NCI-H146 (cell line): ENCODE measurements around the gene TBC1D7.

ENCODE experiments used
- DNase-seq: peaks from one replicate; lab custom pipeline; 2025; lab: John Stamatoyannopoulos, UW

The TBC1D7 gene

DNA sequence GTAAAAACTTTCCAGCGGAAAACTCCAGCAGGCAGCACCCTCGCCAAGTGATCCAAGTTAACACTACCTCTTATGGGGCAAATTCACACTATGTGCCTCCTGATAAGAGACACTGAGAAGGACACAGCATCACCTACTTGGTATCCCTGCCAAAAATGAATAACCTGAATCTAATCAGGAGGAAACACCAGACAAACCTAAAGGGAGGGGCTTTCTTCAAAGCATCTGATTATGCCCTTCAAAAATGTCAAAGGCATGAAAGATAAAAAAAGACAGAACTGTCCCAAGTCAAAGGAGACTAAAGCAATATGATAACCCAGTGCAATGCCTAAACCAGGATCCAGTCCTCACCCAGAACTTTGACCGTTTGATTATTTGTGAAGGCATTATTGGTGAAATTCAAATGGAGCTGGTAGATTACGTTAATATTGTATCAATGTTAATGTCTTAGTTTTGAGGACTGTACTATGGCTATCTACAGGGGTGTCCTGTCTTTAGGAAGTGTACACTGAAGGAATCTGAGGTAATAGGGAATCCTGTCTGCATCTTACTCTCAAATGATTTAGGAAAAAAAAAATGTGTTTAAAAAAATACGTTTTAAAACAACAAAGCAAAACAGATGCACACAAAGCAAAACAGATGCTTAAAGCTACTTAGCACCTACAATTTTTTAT is 8.3 kb downstream of the TBC1D7 start:
- no peak for DNase-seq

DNA sequence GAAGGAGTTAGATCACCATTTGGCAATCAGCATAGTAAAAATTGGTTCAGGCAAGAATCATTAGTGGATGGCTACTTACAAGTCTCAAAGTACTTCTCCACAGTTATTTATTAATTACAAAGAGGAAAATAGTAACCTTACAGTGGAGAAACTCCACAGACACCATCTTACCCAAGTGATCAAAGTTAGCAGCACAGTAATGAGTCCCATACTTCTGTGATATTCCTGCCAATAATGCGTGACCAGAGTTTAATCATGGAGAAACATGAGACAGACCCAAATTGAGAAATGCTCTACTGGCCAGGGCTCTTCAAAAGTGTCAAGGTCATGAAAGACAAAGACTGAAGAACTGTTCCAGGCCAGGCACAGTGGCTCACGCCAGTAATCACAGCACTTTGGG is 9.5 kb downstream of the TBC1D7 start:
- no peak for DNase-seq

DNA sequence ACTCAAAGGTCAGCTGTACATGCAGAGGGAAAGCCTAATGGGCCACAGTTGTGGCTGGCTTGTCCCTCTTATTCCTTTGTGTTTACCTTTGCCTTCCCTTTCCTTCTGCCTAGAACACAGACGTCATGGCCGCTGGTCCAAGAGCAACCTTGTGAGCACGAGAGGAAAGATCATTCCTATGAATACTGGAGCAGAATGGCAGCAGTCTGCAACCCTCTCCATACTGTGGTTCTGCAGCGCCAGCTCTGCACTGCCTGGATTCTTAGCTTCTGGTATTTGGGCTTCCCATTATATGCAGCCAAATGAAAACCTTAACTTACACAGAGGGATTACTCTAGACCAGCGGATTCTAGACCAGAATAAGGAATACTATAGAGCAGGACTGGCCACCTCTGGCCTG is 12.4 kb downstream of the TBC1D7 start:
- DNase-seq, result no peak

DNA sequence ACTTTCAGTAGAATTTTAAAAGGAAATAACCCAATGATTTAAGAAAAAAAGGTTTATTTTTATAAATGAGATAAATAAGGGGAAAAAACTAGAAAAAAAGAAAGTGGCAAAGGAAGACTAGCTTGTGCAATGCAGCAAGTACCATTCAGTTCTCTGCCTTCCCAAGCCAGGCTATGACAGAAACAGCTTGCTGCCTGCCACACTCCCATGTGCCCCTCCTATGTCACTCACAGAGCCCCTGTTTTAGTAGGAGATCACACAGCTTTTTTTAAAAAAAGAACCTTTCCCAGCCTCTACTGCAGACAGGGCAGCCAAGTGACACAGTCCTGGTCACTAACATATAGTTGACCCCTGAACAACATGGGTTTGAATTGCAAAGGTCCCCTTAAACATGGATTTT is 13.5 kb downstream of the TBC1D7 start:
- DNase-seq, result no peak

DNA sequence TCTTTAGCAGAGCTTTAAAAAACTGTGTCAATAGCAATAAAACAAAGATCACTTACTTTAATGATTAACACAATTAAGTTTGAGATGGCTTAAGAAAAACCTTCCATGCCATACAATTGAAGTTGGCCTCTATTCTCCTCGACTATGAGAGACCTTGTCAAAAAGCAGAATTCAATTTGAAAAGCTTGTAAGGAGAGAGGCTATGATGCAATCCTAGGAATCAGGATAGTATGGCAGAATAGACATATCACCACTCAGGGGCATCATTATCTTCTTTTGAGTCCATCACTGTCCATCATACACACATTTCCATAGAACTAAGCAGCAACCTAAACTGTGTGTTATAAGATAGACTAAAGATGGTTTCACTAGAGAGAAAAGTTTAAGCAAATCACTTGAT is 17.2 kb downstream of the TBC1D7 start:
- DNase-seq, result no peak

DNA sequence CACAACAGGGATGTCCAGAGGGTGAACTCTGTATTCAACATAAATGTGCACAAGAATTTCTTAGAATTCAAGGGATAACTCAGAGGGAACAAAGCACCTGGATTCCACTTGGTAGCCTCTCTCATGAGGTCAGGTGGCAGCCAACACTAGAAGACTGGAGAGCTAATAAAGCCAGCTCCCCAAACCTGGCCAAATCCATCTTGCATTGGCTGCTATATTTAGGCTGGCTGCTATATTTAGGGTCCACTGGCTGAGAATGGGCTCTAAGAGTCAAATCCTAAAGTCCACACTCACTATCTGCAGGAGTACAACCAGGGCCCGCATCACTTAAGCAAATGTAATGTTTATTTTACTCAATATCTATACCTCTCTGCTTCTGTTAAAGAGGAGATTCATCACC is 20.0 kb downstream of the TBC1D7 start:
- DNase-seq, result no peak

DNA sequence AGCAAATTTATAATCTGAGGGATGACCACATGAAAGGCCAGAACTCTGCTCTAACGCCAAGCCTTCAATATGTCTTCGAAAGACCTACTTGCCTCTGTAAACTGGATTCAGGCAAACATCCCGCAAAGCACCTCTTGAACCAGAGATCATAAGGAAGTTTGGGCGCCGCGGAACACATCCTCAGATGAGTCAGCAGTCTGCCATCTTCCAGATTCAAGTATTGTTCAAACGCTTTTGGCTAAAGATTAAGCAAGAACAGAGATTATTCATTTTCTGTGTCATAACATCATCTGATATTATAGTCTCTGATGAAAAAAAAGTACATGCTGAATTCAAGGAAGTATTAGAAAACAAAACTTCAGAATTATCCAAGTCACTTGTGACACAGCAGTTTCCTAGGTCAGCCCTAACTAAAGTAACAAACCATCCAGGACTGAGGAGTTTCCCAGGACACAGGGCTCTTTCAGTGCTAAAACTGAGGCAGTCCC is 20.8 kb downstream of the TBC1D7 start:
- DNase-seq, result no peak

DNA sequence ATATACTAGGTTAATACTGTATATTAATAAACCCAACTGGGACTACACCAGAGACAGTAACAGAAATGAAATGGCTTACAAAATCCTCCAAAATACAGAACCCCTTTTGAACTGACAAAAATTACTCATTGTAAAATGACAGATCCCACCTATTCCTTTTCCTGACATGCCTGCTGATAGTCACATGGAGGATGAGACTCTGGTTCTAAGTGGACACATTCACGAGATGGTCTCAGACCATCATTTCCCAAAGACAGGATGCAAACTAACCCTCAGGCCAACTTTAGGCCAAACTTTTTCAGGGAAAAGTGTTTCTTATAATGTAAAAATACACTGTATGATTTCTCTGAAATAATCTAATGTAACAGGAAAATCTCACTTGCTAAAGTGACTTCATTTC is 22.5 kb downstream of the TBC1D7 start:
- no peak for DNase-seq

DNA sequence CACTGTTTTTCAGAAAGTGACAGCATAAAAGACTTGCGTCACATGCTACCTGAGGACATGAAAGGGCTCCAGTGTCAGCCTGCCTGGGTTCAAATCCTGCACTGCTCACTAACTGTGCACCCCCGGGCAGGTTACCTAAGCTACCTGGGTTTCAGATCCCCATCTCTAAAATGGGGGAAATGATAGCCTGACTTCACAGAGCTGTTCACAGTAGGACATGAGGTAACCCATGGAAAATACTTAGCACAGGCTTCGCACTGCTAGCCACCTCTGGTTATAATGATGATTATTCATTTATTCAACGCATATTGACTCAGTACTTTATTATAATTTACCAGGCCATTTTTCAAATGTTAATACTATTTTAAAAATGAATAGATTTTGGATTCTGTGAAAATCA is 23.0 kb downstream of the TBC1D7 start:
- DNase-seq, result no peak

DNA sequence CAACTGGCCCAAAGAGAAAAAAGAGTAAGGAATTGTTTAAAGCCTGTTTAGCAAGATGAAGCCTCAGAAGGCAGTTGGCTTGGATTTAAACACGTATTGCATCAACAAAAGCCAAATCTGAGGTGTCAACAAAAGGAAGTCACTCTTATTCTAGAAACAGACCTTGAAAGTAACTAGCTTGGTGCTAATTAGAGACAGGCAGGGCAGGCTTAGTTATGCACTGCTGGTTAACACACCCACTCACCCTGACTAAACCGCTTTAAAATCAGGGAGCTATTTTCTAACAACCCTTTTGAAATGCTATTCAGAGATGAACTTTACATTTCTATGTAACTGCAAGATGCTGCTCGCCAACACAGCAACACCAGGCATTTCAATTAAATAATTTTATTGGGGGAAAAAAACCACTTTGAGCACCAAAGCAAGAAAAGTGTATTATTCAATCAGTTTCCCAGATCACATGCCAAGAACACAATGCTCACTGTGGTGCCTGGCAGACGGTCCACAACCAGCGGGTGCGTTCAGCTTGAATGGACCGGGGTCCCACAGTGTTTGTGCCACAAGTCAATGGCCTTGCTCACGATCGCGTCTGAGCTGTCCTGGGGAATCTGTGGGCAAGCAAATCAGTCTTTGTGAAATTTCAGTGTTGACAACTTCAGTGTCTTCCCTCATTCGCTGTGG is 23.6 kb downstream of the TBC1D7 start:
- DNase-seq, result no peak

DNA sequence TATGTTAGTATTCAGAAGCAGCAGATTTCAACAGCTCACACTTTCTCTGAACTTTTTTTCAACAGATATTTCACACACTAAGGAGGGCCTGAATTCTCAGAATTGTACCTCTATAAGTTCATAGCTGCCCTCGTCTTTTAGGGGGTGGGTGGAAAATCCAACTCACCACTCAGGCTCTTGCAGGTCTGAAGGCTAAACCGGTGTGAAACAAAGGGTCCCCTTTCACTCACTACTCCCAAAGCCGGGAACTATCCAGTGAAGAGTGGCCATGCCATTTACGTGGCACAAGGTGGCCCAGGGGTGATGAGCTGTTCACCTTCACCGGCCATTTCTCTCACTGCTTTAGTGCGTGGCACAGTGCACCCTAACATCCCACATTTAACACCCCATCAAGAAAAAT is 24.2 kb downstream of the TBC1D7 start:
- no peak for DNase-seq

DNA sequence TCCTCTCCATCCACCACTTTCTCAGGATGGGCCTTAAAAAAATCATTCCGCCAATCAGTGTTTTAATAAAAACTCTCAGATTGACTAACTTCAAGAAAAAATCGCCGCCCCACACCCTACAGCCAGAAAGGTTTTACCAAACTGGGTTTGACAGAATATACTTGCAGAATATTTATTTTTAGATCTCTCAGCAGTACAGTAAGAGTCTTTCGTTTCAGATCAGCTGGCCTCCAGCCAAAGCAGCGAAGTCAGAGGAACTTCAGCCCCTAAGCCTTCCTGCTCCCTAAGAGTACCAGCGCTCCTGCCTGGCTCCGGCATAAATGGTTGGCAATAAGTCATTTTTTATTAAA is 24.7 kb downstream of the TBC1D7 start:
- no peak for DNase-seq

DNA sequence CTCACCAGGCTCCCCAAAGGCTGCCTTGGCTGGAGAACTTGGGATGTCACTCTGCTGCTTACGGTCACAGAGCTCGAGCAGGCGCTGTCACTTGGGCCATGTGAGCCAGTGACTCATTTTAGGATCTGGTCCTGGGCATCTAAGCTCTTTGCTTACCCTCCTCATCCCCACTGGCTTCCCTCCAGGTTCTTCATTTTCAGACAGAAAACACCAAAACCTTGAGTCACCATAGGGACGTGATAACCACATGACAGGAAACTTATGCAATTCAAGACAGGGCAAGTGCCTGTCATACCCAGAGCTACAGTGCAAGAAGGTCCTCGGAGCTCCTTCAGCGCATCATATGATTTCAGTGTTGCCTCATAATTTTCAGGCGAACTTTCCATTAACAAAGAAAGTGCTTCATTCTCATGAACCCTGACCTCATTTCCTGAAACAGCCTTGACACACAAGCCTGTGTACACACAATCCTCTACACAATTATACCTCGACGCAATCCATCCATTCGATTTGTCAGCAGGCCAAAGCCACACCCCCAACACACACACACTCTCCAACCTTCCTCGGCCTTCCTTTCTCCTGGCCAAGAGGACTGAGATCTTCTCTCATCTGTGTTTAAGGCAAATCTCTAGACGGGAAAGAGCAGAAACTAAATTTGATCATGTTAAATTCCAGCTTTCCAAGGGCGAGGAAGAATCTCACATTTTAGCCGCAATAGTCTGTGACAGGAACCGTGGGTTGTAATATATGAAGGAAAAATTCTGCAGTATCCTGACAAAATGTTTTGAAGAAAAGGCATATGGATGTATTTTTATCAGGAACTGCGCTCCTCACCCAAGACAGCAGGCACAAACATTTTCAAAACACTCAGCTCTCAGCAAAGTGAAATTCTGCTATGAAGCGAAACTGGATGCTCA is 25.3 kb downstream of the TBC1D7 start:
- DNase-seq, result peak; percentile 12

DNA sequence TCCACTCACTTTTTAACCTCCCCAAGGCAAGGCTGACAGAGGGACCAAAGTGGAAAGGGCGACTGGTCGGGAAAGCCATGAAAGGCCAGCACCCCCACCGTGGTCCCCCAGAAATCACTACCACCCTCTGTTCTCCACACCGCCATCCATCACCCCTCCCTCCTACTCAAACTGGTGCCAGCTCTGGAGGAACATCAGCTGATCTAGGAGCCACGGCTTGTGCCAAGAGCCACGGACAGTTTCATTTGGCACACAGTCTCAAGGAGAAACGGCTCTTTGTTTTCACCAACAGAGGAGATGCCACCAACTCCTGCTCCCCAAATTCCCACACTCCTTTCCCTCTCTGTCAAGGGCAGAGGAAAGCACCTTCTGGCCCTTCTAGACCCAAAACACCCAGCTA is 26.0 kb downstream of the TBC1D7 start:
- no peak for DNase-seq

DNA sequence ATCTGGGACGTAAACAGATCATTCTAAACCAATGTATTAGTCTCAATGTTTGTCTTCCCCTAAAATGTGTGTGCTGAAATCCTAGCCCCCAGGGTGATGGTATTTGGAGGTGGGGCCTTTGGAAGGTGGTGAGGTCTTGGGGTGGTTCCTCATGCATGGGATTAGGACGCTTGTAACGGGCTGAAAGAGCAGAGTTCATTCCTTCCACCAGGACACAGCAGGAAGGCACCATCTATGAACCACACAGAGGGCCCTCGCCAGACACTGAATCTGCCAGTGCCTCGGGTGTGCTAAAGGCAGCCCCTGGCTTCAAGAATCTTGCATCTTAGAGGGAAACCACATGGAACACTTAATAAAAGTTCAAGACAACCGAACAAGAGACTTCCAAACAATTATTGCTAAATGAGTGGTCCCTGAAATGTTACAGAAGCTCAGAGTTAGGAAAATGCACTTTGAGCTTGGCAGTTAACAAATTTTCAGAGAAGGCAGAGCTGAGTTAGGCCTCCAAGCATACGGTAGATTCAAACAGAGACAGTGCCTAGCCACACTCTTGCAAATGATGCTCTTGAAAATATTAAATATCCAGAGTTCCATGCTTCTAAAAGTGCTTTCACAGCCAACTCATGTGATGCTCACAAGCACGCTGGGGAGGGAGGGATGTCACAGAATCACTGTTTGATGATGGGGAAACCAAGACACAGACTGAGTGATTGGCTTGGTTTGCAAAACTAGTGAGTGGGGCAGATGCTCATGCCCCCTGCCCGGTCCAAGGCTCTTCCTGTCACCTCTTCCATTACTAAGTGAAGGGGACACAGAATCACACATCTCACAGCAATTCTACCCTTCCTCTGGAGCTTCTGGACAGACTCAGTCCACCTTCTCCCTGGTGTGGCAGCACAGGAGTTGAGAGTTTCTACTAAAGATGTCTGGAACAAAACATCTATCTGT is 27.4 kb downstream of the TBC1D7 start:
- no peak for DNase-seq

DNA sequence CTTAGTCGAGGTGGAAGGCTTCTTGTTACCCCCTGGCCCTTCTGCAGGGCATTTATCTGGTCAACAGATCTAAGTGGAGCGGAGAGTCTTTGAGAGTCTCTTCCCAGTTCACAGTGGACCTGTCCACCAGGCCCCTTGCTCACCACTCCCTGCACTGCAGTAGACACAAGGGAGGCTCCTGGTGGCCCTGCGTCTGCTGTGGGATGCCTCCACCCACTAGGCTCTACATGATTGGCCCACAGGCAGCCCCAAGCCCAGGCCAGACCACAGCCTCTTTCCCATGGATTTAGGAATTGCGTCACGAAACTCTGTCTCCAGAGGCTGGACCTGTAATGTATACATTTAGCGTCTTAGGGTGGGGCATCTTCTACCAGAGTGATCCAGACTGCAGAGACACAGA is 28.4 kb downstream of the TBC1D7 start:
- no peak for DNase-seq

DNA sequence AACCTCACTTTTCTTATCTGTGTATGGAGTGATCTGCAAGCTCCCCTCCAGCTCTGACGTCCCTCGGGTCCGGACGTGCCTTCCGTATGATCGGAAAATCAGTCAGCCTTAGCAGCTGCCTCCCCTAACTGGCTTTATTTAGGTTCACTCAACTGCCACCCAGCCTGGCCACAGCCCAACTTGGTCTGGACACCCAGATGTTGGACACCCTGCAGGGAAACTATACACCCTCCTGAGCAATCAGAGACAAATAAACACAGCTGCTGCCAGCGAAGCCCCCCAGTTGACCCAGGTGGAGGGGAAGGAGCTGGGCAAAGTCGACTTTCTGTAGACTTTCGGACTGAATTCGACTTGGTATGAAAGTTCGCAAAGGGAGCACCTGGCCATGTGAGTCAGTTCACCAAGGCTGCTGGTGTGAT is 28.9 kb downstream of the TBC1D7 start:
- DNase-seq, result no peak

DNA sequence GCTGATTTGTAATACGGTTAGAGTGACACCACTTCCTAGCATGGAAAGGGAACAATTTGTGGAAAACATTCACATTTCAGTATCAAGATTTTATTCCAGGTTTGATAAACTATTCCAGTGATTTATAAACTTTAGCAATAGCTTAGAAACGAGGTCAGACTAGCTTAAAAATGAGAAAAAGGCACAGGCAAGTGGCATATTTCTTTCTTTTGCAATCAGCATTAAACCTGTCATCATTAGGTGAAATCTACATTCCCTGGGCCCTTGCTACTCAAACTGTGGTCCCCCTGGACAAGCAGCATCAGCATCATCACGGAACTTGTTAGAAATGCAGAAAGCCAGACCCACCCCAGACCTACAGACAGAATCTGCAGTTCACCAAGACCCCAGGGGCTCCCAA is 29.9 kb downstream of the TBC1D7 start:
- DNase-seq, result no peak

DNA sequence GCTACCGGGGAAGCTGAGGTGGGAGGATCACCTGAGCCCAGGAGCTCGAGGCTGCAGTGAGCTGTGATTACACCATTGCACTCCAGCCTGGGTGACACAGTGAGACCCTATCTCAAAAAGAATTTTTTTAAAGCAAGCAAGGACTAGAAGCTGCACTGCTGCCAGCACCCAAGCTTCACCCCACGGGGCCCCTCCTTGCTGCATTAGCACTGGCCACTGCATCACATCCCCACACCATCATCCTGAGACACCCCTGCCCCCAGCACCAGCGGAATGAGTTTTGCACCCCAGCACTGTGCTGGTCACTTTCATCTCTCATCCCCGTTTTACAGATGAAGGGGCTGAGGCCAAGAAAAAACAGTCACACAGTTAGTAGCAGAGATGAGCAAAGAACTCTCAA is 30.9 kb downstream of the TBC1D7 start:
- no peak for DNase-seq

DNA sequence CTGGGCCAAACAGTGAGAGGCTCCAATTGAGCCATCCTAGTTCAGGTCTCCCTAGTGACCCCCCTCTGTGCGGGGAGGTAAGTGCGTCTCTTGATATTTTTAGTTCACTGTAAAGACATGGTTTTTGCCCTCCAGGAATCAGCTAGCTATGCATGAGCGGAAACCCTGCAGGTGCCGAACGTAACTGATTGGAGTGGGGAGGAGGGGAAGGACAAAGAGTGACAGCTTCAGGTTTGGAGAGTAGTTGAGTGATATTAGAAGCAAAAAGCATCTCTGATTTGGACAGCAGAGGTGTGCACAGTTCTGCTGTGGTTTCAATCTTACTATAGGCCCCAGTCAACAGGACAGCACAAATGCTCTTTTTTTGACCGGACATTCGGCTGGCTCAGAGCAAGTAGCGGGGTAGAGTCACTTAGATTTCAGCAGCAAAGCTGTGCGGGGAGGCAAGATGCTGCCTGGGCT is 31.8 kb downstream of the TBC1D7 start:
- peak; percentile 10 for DNase-seq

DNA sequence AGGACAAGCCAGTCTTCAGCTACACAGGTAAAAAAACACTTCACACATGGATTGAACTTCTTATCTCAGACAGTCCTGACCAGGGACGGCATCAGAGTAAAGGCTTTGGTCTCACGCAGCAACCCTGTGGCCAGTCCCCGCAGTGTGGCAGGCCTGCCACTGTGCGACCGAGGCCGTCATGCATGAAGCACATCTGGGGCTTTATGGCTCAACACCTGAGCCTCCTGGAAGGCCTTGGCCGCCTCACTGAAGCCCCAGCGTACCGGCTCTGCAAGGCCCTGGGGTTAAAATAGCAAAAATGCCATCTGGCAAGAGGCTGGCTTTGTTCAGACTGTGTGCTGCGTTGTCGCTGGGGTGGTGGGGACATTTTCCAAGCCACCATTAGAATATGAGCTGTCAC is 32.8 kb downstream of the TBC1D7 start:
- DNase-seq, result no peak
